GM19372 (cell line): ENCODE data around the gene FRY.
A peak's percentile ranks its signal among the peaks of the same experiment; 100 is the strongest.

Experiments used
- ATAC-seq: cut with Tn5 transposase; IDR thresholded peaks from one replicate; pipeline ENCODE4 v1.9.1; 2021; ENCODE audit warnings: mild to moderate bottlenecking, low read depth, moderate library complexity; ENCODE audit not compliant: unreplicated experiment

Gene FRY

GRCh38 chr13:32284927-32285632 is 253.5 kb downstream of the FRY start:
- no peak for ATAC-seq

GRCh38 chr13:32285633-32285965 is 254.0 kb downstream of the FRY start:
- no peak for ATAC-seq

GRCh38 chr13:32297206-32297605 is 265.6 kb downstream of the FRY start:
- ATAC-seq = no peak

GRCh38 chr13:32298695-32299094 is 267.1 kb downstream of the FRY start:
- ATAC-seq = no peak

- ATAC-seq = no peak
Observed at GRCh38 chr13:32299893-32300292, 268.3 kb downstream of the FRY start.

GRCh38 chr13:32300406-32300805 is 268.8 kb downstream of the FRY start:
- ATAC-seq = no peak

GRCh38 chr13:32300920-32301319 is 269.3 kb downstream of the FRY start:
- ATAC-seq = no peak

GRCh38 chr13:32302461-32302860 is 270.9 kb downstream of the FRY start:
- no peak for ATAC-seq

- ATAC-seq = no peak
Observed at GRCh38 chr13:32305646-32306045, 274.1 kb downstream of the FRY start.

- ATAC-seq = peak; percentile 32
Observed at GRCh38 chr13:32309312-32310133, 277.9 kb downstream of the FRY start.

GRCh38 chr13:32310134-32310706 is 278.6 kb downstream of the FRY start:
- ATAC-seq = peak; percentile 62

- ATAC-seq = no peak
Observed at GRCh38 chr13:32311188-32311897, 279.8 kb downstream of the FRY start.

GRCh38 chr13:32314271-32315237 is 283.0 kb downstream of the FRY start:
- ATAC-seq = peak; percentile 24

- peak; percentile 91 for ATAC-seq
Observed at GRCh38 chr13:32315238-32316027, 283.9 kb downstream of the FRY start, which contains the start of the genes BRCA2 and ZAR1L. Gene BRCA2, plus strand, starts transcription at chr13:32315508. Its CDS starts 953 bp downstream, at chr13:32316461. Gene ZAR1L, minus strand, starts transcription at chr13:32315363. Its CDS starts 3,438 bp downstream, at chr13:32311925.

- ATAC-seq = peak; percentile 44
Observed at GRCh38 chr13:32316028-32316339, 284.4 kb downstream of the FRY start.

- ATAC-seq = no peak
Observed at GRCh38 chr13:32316501-32316900, 284.9 kb downstream of the FRY start.

GRCh38 chr13:32317716-32318465 is 286.3 kb downstream of the FRY start:
- no peak for ATAC-seq

- ATAC-seq = no peak
Observed at GRCh38 chr13:32320528-32320927, 289.0 kb downstream of the FRY start.
